Measurements from ENCODE around the gene MSI2. TPM values are rescaled to one million over a fixed set of nuclear protein-coding genes. Genes with fewer than 3 reads are reported as not detected.
A peak's percentile ranks its signal among the peaks of the same experiment; 100 is the strongest.

The MSI2 gene
- total and polyA plus RNA-seq, 9 of the 15 experiments (the other 6 are each of a cell fraction or from before 2014, with no cell fraction given), result 4.6 to 61.8 (median 42.4) TPM

DNA sequence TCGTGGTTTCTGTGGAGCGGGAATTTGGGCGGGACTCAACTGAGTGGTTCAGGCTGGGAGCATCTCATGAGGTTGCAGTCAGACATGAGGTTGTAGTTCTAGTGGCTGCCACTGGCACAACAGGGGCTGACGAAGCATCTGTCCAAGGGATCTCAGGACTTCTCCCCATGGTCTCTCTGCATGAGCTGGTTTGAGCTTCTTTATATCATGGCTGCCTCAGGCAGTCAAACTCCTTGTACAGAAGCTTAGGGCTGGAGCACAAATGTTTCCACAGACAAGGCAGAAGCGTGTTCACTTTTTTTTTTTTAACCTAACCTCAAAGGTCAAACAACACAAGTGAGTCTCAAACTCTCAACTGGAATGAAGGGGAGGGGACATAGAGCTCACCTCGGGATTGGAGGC lies 243.3 kb downstream of the MSI2 start:
- Histone ChIP-seq H3K9me3 (replicated peaks; ENCODE audit: control insufficient read depth, insufficient read depth, low read depth, low read length) (no peaks in the 10 kb centered on the region), H3K79me2 (ENCODE audit: control insufficient read depth, insufficient read depth, low read length) (no peaks in the 10 kb centered on the region), H3K4me2 (ENCODE audit: insufficient read depth, low read length) (no peak overlapping the region), H2AFZ (ENCODE audit: low read depth, low read length) (no peak overlapping the region), H3K9ac (ENCODE audit: insufficient read depth in 1 of 2, low read depth in 2 of 2, low read length in 2 of 2) (no peak overlapping the region), H4K20me1 (replicated peaks; ENCODE audit: control insufficient read depth, insufficient read depth, low read length) (peaks cover 8% of the 10 kb centered on the region), H3K4me3 (no peak overlapping the region), H3K36me3 (ENCODE audit: control insufficient read depth, insufficient read depth, low read length) (no peaks in the 10 kb centered on the region), H3K4me1 (replicated peaks in 1 of 2; ENCODE audit: control insufficient read depth in 2 of 2, insufficient read depth in 2 of 2, low read length in 2 of 2) (no peaks in the 10 kb centered on the region; a peak in 1 of 5 replicates), H3K27ac (ENCODE audit: extremely low read depth, low read depth, low read length) (no peak overlapping the region), H3K9me1 (ENCODE audit: control insufficient read depth, insufficient read depth, low read length) (no peaks in the 10 kb centered on the region), H3K27me3 (ENCODE audit: control insufficient read depth in 2 of 2, insufficient read depth in 2 of 2, low read length in 2 of 2) (no peaks in the 10 kb centered on the region)
- FAIRE-seq (no peak), ATAC-seq (peak; percentile 77), DNase-seq (ENCODE audit: extremely low read depth in 1 of 4, low spot score in 3 of 4) (peak; percentile 21 to 33 (median 31))
- ChIA-PET POLR2A (interaction anchor here (0.5 to 0.7 kb wide), 2 partner anchors 372 to 502 kb away, joined by 3 to 4 read pairs; no protein-coding TSS in a partner anchor), CTCF (ENCODE audit: low intra/inter-chr PET ratio) (interaction anchor here (0.7 kb wide), 1 partner anchor 115 kb away, joined by 3 read pairs; no protein-coding TSS in a partner anchor)
- TF ChIP-seq KAT2B (IDR thresholded peaks at IDR 0.05; ENCODE audit: low read depth, low read length), result no peak
- no peak for TF ChIP-seq KLF13 (tag; IDR thresholded peaks at IDR 0.05; ENCODE audit: borderline replicate concordance, low read depth)
- TF ChIP-seq, protein P1, sequence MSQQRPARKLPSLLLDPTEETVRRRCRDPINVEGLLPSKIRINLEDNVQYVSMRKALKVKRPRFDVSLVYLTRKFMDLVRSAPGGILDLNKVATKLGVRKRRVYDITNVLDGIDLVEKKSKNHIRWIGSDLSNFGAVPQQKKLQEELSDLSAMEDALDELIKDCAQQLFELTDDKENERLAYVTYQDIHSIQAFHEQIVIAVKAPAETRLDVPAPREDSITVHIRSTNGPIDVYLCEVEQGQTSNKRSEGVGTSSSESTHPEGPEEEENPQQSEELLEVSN (IDR thresholded peaks at IDR 0.05; ENCODE audit: borderline replicate concordance in 1 of 2, extremely low read depth in 1 of 2, insufficient read depth in 1 of 2, insufficient read length in 1 of 2, low read depth in 1 of 2, low read length in 1 of 2, poor library complexity in 1 of 2, severe bottlenecking in 1 of 2), result peak in 1 of 2 experiments; percentile 48
- TF ChIP-seq ZNF311 (CRISPR knock-in tag; IDR thresholded peaks at IDR 0.05), result no peak
- intact Hi-C loops (cut with micrococcal nuclease), result no loop called here
- in situ Hi-C loops (cut with MboI), result no loop called here
- 70% methylated on average over 5 of the region's 6 CpGs for WGBS (ENCODE audit: insufficient coverage, low coverage, missing lambda C conversion rate)
- no TSS peak for BruUV-seq (replicated peaks)

Data from K562 (cell line).